GM12878 (cell line): Measurements from ENCODE around the gene HTRA3. TPM values are rescaled to one million over a fixed set of nuclear protein-coding genes. Genes with fewer than 3 reads are reported as not detected.

ENCODE experiments used
- ATAC-seq: fragments of 200-7000 bp; cut with Tn5 transposase; 3 replicates; pipeline ENCODE4 v1.9.1; 2020; ENCODE audit warnings: mild to moderate bottlenecking, moderate library complexity
- BruUV-seq: library from RNA; stranded (reverse); fragments of 400-500 nt; replicated peaks from 2 replicates; lab custom pipeline; 2021; lab: Mats Ljungman, UMichigan
- CTCF ChIA-PET: fragments of 300-600 bp; sonication (Branson Sonifier 250); formaldehyde crosslinking; extraction: SDS; loops from one replicate; lab custom pipeline; 2021; ENCODE audit warnings: inconsistent platforms; lab: Yijun Ruan, JAX
- POLR2A ChIA-PET: fragments of 350-600 bp; formaldehyde crosslinking; extraction: SDS; loops from one replicate; lab custom pipeline; 2021; ENCODE audit warnings: inconsistent platforms; lab: Charles Lee
- RAD21 ChIA-PET: fragments of 300-600 bp; sonication (Branson Sonifier 250); formaldehyde crosslinking; loops from one replicate; lab custom pipeline; 2023; ENCODE audit warnings: antibody characterized with exemption; ENCODE audit not compliant: unreplicated experiment; lab: Charles Lee
- SMC1A ChIA-PET: fragments of 300-600 bp; sonication (Branson Sonifier 250); formaldehyde crosslinking; loops from one replicate; lab custom pipeline; 2023; ENCODE audit not compliant: unreplicated experiment, uncharacterized antibody; lab: Charles Lee
- DNase-seq: peaks from one replicate; pipeline ENCODE4 v3.0.0-alpha.2; 2011; ENCODE audit warnings: low read depth, low spot score
- FAIRE-seq: peaks from 3 replicates; lab custom pipeline; 2011; peaks lifted over from hg19 to GRCh38; lab: Jason Lieb, UNC
- H2AFZ ChIP-seq: 2 replicates; pipeline ENCODE4 v1.6.0; 2011; ENCODE audit warnings: low read depth, low read length, control low read depth; ENCODE audit not compliant: control insufficient read depth
- H3K27ac ChIP-seq: 2 replicates; pipeline ENCODE4 v1.5.1; 2011; ENCODE audit warnings: control low read depth; ENCODE audit not compliant: control insufficient read depth, insufficient read depth
- H3K27me3 ChIP-seq, 2 experiments: replicated peaks in 1 of 2; 2 replicates each; pipeline versions ENCODE4 v1.6.0 to v1.6.1; 2011; ENCODE audit warnings: low read length in 1 of 2; ENCODE audit not compliant: control insufficient read depth in 2 of 2, insufficient read depth in 2 of 2
- H3K36me3 ChIP-seq, 2 experiments: 2 replicates each; pipeline ENCODE4 v1.5.1; 2011; ENCODE audit warnings: low read length in 1 of 2; ENCODE audit not compliant: control insufficient read depth in 2 of 2, insufficient read depth in 2 of 2
- H3K4me1 ChIP-seq: 2 replicates; pipeline ENCODE4 v1.6.1; 2011; ENCODE audit warnings: mild to moderate bottlenecking, low read length, moderate library complexity, mixed read lengths; ENCODE audit not compliant: control insufficient read depth, insufficient read depth
- H3K4me2 ChIP-seq: 2 replicates; pipeline ENCODE4 v1.6.0; 2011; ENCODE audit warnings: control low read depth; ENCODE audit not compliant: control insufficient read depth, insufficient read depth
- H3K4me3 ChIP-seq: fragments of 200-600 bp; sonication (generic); 2 replicates; pipeline ENCODE4 v1.5.1; 2016
- H3K79me2 ChIP-seq: 2 replicates; pipeline ENCODE4 v1.6.0; 2011; ENCODE audit warnings: low read length; ENCODE audit not compliant: control insufficient read depth, insufficient read depth
- H3K9ac ChIP-seq: 2 replicates; pipeline ENCODE4 v1.8.0; 2011; ENCODE audit warnings: low read length, control low read depth, mixed read lengths; ENCODE audit not compliant: control insufficient read depth, insufficient read depth
- H3K9me3 ChIP-seq: replicated peaks from 3 replicates; pipeline ENCODE4 v1.5.1; 2011; ENCODE audit warnings: mild to moderate bottlenecking, low read length; ENCODE audit not compliant: control insufficient read depth, insufficient read depth
- H4K20me1 ChIP-seq: 2 replicates; pipeline ENCODE4 v1.6.0; 2011; ENCODE audit not compliant: control insufficient read depth, insufficient read depth
- FOXK2 ChIP-seq: fragments of 450-650 bp; IDR thresholded peaks from 2 replicates; pipeline ENCODE4 v1.6.1; 2017; ENCODE audit warnings: mild to moderate bottlenecking, moderate library complexity
- TCF7 ChIP-seq: IDR thresholded peaks from 2 replicates; pipeline ENCODE4 v1.6.1; 2014; ENCODE audit warnings: antibody characterized with exemption, borderline replicate concordance
- WGBS: methylation state at CpG from one replicate; pipeline ENCODE4 v1.1.6; 2016; ENCODE audit warnings: low lambda C conversion rate; ENCODE audit not compliant: insufficient replicate concordance, insufficient coverage; ENCODE audit errors: missing lambda C conversion rate; 5-methylcytosine and 5-hydroxymethylcytosine counted together
- in situ Hi-C: fragments of 300-500 bp; cut with MboI; formaldehyde crosslinking; loops from 9 replicates; pipeline ENCODE4 v1.14.3; 2018; ENCODE audit warnings: mixed read lengths
- intact Hi-C: fragments of 100-400 bp; cut with micrococcal nuclease; formaldehyde crosslinking; loops from one replicate; pipeline ENCODE4 v1.14.2; 2022; ENCODE audit not compliant: unreplicated experiment
- polyA plus RNA-seq, 11 experiments: library from polyadenylated mRNA; depleted of rRNA in 4 of 11; unstranded in 6 of 11; stranded (reverse) in 5 of 11; fragments of >200 nt; fragmentation: Nextera tagmentation in 4 of 11; fragmentation: Illumina TruSeq in 1 of 11; extraction: Ambion mirVana in 4 of 11; extraction: Trizol in 1 of 11; gene quantifications; 1 replicate in 1 of 11; 2 replicates in 10 of 11; pipeline versions ENCODE4 v1.2.1 to v1.2.3, GENCODE V29; 2011 to 2016; ENCODE audit warnings: inconsistent platforms in 2 of 11, missing spikeins in 2 of 11, low read depth in 1 of 11
- total RNA-seq, 4 experiments: library from RNA; depleted of rRNA in 3 of 4; stranded (reverse); fragments of >200 nt in 3 of 4; fragmentation: Illumina TruSeq in 1 of 4; extraction: Trizol in 1 of 4; gene quantifications; 2 replicates each; pipeline versions ENCODE4 v1.2.1 to v1.2.3, GENCODE V29; 2013 to 2021
- TF ChIP-seq, protein P1 (sequence below): IDR thresholded peaks from 2 replicates; pipeline ENCODE4 v1.6.1; 2012; ENCODE audit warnings: low read depth, low read length, improper control_type of control experiment
- TF ChIP-seq, protein P2 (sequence below): fragments of 450-650 bp; formaldehyde crosslinking; IDR thresholded peaks from 2 replicates; pipeline ENCODE4 v1.5.0; 2022; ENCODE audit warnings: mild to moderate bottlenecking, missing genetic modification characterization

HTRA3 gene
- total and polyA plus RNA-seq, 10 of the 15 experiments (the other 5 are each of a cell fraction or from before 2014, with no cell fraction given): 0.04 to 1.2 (median 0.08) TPM; not detected in 7

DNA sequence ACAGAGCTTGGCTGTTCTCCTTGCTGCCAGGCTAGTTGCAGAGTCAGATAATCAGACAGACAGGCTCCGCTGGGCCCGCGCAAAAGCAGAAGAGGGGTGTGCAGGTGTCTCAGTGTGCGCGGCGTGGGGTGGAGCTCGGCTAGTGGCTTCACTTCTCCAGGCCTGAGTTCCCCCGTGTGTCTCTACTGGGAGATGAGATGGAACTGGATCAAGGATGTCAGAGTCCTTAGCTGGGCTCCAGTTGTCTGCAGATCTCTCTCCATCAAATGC lies 21.1 kb downstream of the HTRA3 start (continued):
- TF ChIP-seq TCF7 (no peak), FOXK2 (no peak)
- TF ChIP-seq, protein P1, sequence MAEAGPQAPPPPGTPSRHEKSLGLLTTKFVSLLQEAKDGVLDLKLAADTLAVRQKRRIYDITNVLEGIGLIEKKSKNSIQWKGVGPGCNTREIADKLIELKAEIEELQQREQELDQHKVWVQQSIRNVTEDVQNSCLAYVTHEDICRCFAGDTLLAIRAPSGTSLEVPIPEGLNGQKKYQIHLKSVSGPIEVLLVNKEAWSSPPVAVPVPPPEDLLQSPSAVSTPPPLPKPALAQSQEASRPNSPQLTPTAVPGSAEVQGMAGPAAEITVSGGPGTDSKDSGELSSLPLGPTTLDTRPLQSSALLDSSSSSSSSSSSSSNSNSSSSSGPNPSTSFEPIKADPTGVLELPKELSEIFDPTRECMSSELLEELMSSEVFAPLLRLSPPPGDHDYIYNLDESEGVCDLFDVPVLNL: no peak

DNA sequence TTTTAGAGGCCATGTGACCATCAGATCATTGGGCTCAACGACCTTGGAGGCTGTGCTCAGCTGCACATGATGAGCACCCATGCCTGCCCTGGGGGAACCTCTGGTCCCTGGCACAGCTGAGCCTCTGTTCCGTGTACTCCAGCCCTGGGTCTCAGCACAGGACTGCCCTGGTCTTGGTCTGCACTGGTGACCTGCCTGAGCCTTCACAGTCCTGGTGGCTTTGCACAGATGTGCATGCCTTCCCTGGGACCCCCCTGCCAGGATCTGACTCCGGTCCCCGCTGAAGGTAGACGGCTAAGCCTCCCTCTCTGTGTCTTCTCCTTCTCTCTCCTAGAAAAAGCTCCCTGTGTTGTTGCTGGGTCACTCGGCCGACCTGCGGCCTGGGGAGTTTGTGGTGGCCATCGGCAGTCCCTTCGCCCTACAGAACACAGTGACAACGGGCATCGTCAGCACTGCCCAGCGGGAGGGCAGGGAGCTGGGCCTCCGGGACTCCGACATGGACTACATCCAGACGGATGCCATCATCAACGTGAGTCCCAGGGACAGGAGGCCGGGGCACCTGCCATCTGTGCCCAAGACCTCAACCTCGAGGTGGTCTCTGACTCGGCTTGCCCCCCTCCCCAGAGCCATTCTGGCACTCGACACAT lies 21.6 kb downstream of the HTRA3 start:
- in situ Hi-C loops: no loop called here
- intact Hi-C loops: no loop called here
- RAD21 ChIA-PET: no interaction called here
- Histone ChIP-seq H3K79me2 (no peaks in the 10 kb centered on the region), H2AFZ (no peak overlapping the region), H3K27me3 (no peaks in the 10 kb centered on the region; a peak in 1 of 4 replicates), H3K4me3 (no peak overlapping the region), H3K4me1 (no peaks in the 10 kb centered on the region)
- SMC1A ChIA-PET: no interaction called here
- CTCF ChIA-PET: interaction anchor here (1.3 kb wide), 1 partner anchor 51 kb away, joined by 3 read pairs; no protein-coding TSS in a partner anchor
- TF ChIP-seq, protein P2, sequence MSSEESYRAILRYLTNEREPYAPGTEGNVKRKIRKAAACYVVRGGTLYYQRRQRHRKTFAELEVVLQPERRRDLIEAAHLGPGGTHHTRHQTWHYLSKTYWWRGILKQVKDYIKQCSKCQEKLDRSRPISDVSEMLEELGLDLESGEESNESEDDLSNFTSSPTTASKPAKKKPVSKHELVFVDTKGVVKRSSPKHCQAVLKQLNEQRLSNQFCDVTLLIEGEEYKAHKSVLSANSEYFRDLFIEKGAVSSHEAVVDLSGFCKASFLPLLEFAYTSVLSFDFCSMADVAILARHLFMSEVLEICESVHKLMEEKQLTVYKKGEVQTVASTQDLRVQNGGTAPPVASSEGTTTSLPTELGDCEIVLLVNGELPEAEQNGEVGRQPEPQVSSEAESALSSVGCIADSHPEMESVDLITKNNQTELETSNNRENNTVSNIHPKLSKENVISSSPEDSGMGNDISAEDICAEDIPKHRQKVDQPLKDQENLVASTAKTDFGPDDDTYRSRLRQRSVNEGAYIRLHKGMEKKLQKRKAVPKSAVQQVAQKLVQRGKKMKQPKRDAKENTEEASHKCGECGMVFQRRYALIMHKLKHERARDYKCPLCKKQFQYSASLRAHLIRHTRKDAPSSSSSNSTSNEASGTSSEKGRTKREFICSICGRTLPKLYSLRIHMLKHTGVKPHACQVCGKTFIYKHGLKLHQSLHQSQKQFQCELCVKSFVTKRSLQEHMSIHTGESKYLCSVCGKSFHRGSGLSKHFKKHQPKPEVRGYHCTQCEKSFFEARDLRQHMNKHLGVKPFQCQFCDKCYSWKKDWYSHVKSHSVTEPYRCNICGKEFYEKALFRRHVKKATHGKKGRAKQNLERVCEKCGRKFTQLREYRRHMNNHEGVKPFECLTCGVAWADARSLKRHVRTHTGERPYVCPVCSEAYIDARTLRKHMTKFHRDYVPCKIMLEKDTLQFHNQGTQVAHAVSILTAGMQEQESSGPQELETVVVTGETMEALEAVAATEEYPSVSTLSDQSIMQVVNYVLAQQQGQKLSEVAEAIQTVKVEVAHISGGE: no peak
- TF ChIP-seq, all 136 proteins: peak for 0
- POLR2A ChIA-PET: no interaction called here
- FAIRE-seq: no peak
- no peak overlapping the region for H3K27ac ChIP-seq
- H3K9ac ChIP-seq: no peak overlapping the region
- no TSS peak for BruUV-seq
- no peaks in the 10 kb centered on the region for H4K20me1 ChIP-seq
- H3K4me2 ChIP-seq: no peak overlapping the region
- no peaks in the 10 kb centered on the region for H3K9me3 ChIP-seq
- DNase-seq: no peak
- H3K36me3 ChIP-seq: no peaks in the 10 kb centered on the region
- no peak for ATAC-seq
- 37% methylated on average over 21 of the region's 21 CpGs for WGBS
